Kidney glomerular epithelial cell (primary cell): ENCODE data around the gene BIRC7.

ENCODE experiments used
- DNase-seq: peaks from one replicate; lab custom pipeline; 2025; lab: John Stamatoyannopoulos, UW

Gene BIRC7

GRCh38 chr20:63265891-63266515 lies 30.3 kb downstream of the BIRC7 start:
- no peak for DNase-seq

GRCh38 chr20:63267691-63268090 lies 32.0 kb downstream of the BIRC7 start:
- DNase-seq: no peak

GRCh38 chr20:63268256-63268655 lies 32.6 kb downstream of the BIRC7 start:
- no peak for DNase-seq

- no peak for DNase-seq
Measured at GRCh38 chr20:63268671-63269439, 33.1 kb downstream of the BIRC7 start.

GRCh38 chr20:63269724-63270123 lies 34.0 kb downstream of the BIRC7 start:
- no peak for DNase-seq

GRCh38 chr20:63270606-63271325 lies 35.1 kb downstream of the BIRC7 start:
- DNase-seq: no peak

GRCh38 chr20:63272105-63273058 lies 36.7 kb downstream of the BIRC7 start, which contains the start of gene ARFGAP1:
TSS of gene ARFGAP1 (plus strand) at chr20:63272813. CDS start at chr20:63275581, 2,768 bp downstream.
- peak; percentile 54 for DNase-seq

- DNase-seq: no peak
Measured at GRCh38 chr20:63273059-63273579, 37.4 kb downstream of the BIRC7 start.

GRCh38 chr20:63273635-63274380 lies 38.1 kb downstream of the BIRC7 start:
- peak; percentile 57 for DNase-seq

- DNase-seq: no peak
Measured at GRCh38 chr20:63274381-63275228, 38.9 kb downstream of the BIRC7 start.

- no peak for DNase-seq
Measured at GRCh38 chr20:63275825-63276224, 40.1 kb downstream of the BIRC7 start.

GRCh38 chr20:63276956-63277355 lies 41.3 kb downstream of the BIRC7 start:
- DNase-seq: no peak

GRCh38 chr20:63277466-63278272 lies 42.0 kb downstream of the BIRC7 start:
- no peak for DNase-seq

- DNase-seq: no peak
Measured at GRCh38 chr20:63278661-63279060, 43.0 kb downstream of the BIRC7 start.

- DNase-seq: no peak
Measured at GRCh38 chr20:63279931-63280330, 44.2 kb downstream of the BIRC7 start.

- no peak for DNase-seq
Measured at GRCh38 chr20:63280371-63280770, 44.7 kb downstream of the BIRC7 start.

- DNase-seq: no peak
Measured at GRCh38 chr20:63280929-63281545, 45.3 kb downstream of the BIRC7 start.
